Stimulated activated CD8-positive, alpha-beta memory T cell treated with anti-CD3 and anti-CD28 coated beads, Interleukin-15, amount 100 ng/mL, for 1 hour (primary cell): ENCODE measurements around the gene ZNF638.

Experiments used
- DNase-seq: peaks from one replicate; pipeline ENCODE4 v3.0.0-alpha.2; 2020; ENCODE audit warnings: low read depth

The ZNF638 gene

GRCh38 chr2:71469403-71470398 lies 138.1 kb downstream of the ZNF638 start:
- DNase-seq, result no peak

DNA sequence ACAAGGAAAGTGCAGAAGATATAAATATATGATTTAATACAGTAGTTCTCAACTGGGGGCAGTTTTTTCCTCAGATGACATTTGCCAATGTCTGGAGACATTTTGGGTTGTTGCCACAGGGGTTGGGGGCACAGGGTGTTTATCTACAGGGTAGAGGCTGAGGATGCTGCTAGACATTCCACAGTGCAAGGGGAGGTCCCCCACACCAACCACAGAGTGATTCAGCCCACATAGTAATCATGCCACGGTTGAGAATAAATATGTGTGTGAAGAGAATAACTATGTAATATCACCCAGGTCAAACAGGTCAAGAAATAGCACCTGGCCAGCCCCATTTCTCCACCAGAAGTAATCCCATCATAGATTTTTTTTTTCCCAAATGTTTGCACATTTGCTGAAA lies 139.7 kb downstream of the ZNF638 start:
- no peak for DNase-seq

DNA sequence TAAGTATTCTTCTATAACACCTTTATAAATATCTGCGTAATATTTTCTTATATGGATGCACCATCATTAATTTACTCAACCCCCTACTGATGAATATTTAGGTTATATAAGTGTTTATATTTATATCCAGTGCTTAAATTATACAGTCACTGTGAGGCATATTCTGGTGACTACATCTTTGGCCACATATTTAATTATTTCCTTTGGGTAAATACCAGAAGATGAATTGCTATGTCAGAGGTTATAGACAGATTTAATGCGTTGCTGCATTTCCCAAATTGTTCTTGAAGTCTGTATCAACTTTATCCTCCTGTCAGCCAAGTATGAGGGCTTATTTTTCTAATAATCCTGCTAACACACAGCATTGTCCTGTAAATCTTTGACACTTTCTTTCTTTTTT lies 140.4 kb downstream of the ZNF638 start:
- no peak for DNase-seq

DNA sequence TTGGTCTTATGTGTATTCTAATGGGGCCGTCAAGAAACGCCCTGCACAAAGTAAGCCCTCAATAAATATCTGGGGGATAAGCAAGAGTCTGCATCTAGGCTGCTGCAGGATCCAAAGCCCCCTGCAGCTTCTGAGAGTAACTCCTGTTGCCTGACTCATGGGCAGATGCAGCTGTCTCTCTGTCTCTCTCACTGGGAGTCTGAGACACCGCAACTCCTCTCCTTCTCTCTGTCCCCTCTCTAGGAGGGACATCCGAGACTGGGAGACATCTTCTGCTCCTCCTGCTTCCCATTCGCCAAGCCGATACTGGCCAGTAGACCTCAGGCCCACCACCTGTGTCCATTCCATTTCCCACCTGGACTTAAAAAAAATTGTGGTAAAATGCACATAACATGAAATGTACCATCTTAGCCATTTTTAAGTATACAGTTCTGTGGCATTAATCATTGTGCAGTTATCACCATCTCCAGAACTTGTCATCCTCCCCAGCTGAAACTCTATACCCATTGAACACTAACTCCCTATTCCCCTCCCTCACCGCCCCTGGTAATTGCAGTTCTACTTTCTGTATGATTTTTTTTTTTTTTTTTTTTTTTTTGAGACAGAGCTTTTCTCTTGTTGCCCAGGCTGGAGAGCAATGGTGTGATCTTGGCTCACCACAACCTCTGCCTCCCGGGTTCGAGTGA lies 141.9 kb downstream of the ZNF638 start:
- no peak for DNase-seq

DNA sequence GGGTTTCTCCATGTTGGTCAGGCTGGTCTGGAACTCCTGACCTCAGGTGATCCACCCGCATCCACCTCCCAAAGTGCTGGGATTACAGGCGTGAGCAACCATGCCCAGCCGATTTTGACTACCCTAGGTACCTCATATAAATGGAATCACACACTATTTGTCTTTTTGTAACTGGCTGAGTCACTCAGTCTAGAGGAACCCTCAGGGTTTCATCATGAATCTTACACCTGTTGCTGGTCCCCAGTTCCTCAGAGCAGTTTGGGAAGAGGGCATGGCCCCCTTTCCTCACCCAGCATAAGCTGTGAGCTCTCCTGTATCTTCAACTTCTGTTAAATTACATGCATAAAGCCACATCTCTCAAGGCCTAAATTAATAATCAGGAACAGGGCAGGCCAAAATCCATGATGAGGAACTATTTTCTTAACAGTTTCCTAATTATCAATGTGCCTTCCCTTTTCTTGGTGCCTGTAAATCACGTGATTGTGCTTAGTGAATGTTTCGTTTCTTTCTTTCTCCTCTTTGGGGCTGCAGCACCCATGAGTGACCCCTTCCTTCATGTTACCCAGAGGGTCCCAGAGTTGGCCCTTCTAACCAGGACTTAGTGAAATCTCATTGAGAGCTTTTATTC lies 142.6 kb downstream of the ZNF638 start:
- no peak for DNase-seq

DNA sequence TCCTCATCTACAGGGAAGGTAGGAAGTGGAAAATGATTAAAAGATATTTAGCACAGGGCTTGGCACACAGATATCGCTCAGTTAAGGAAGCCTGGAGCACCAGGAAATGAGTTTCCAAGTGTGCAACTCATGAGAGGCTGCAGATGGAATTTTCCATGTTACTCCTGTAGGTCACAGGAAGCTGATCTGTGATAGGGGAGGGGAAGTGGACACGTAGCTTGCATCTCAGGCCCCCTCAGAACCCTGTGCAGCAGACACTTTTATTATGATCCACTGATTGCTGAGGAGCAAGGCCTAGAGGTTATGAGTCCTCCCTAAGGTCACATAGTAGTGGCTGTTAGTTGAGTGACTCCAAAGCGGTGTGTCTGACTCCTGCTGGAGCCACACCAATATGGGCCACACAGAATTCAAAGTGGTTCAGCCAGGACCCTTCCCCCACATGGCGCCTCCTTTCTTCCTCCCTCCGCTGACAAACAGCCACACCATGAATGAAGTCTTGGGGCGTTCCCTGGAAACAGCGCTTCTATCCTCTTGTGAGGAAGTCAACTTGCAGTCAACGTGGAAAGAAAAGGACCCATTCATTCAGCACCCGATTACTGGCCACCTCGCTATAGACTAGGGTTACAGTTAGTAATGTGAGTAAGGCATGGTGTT lies 143.3 kb downstream of the ZNF638 start:
- no peak for DNase-seq

DNA sequence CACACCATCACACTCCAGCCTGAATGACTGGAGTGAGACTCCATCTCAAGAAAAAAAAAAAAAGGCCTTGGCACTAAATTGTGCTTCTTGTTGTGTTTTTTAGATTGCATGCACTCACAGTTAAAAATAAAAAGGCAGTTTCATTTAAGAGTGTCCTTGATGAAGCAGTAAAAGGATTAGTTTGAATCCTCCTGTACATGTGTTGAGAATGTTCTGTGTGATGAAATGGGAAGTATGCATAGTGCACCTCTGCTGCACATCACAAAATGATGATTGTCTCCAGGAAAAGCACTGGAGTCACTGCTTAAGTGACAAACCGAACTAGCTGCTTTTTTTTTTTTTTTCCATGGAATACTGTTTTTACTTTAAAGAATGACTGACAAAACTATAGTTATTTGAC lies 144.9 kb downstream of the ZNF638 start:
- DNase-seq, result no peak

GRCh38 chr2:71477231-71477691 lies 145.7 kb downstream of the ZNF638 start:
- DNase-seq, result no peak

GRCh38 chr2:71478806-71479205 lies 147.2 kb downstream of the ZNF638 start:
- no peak for DNase-seq

- DNase-seq, result no peak
These were observed 147.7 kb downstream of the ZNF638 start for GRCh38 chr2:71479261-71479660.

DNA sequence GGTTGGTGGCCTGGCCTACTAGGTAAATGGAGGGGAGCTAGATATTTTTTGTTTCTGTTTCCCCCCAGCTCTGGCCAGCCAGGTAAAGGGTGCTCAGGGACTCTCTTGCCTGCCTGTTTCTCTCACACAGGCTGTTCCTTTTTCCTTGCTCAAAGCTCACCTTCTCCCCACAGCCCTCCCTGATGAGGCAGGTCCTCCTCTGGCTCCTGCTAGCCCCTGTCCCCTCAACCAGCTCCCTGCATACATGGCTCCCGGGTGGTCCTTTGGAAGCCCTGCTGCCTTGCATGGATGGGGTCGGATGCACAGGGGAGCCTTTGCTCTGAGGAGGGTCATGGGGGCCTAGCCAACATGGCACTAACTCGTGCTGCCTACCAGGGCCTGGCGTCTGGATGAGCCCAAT lies 149.5 kb downstream of the ZNF638 start:
- DNase-seq, result no peak

GRCh38 chr2:71482055-71482454 lies 150.5 kb downstream of the ZNF638 start:
- no peak for DNase-seq

- no peak for DNase-seq
These were observed 151.7 kb downstream of the ZNF638 start for GRCh38 chr2:71483246-71483645.

DNA sequence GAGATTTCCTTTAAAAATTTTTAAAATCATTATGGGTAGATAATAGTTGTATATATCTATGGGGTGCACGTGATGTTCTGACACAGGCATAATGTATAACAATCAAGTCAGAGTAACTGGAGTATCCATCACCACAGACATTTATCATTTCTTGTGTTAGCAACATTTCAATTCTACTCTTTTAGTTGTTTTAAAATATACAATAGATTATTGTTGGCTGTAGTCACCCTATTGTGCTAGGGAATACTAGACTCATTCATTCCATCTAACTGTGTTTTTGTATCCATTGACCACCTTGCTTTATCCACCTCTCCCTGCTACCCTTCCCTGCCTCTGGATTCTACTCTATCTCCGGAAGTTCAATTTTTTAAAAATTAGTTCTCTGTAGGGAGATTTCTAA lies 152.8 kb downstream of the ZNF638 start:
- no peak for DNase-seq
